Progenitor cell of endocrine pancreas (in vitro differentiated cells): ENCODE data around the gene LRRC36. TPM values are rescaled to one million over a fixed set of nuclear protein-coding genes. Genes with fewer than 3 reads are reported as not detected.

Experiments
- DNase-seq: peaks from one replicate; pipeline ENCODE4 v3.0.0; 2021; ENCODE audit warnings: low spot score; ENCODE audit not compliant: unreplicated experiment
- H3K27ac Mint-ChIP-seq: 2 replicates; pipeline ENCODE4 v1.8.0; 2021; ENCODE audit warnings: mild to moderate bottlenecking, moderate library complexity, mixed read lengths
- H3K27me3 Mint-ChIP-seq: 2 replicates; pipeline ENCODE4 v1.8.0; 2021; ENCODE audit warnings: mixed read lengths
- H3K36me3 Mint-ChIP-seq: 2 replicates; pipeline ENCODE4 v1.8.0; 2022; ENCODE audit warnings: mixed read lengths; ENCODE audit not compliant: insufficient read depth
- H3K4me1 Mint-ChIP-seq: 2 replicates; pipeline ENCODE4 v1.8.0; 2021; ENCODE audit warnings: low read depth, mixed read lengths
- H3K4me3 Mint-ChIP-seq: 2 replicates; pipeline ENCODE4 v1.8.0; 2021; ENCODE audit warnings: low read depth, mild to moderate bottlenecking, moderate library complexity, mixed read lengths
- H3K9me3 Mint-ChIP-seq: 2 replicates; pipeline ENCODE4 v1.8.0; 2021; ENCODE audit warnings: low read depth, mixed read lengths
- CTCF ChIP-seq: fragments of 200-600 bp; sonication (generic); IDR thresholded peaks from one replicate; pipeline ENCODE4 v1.5.0; 2021; ENCODE audit warnings: antibody characterized with exemption, mild to moderate bottlenecking; ENCODE audit not compliant: unreplicated experiment
- total RNA-seq: library from RNA; stranded (reverse); gene quantifications from 2 replicates; pipeline ENCODE4 v1.2.1, GENCODE V29; 2021

Gene LRRC36
- total RNA-seq, 1 donor from 2014 or later, result 1.6 TPM

- no peaks in the 10 kb centered on the region for H3K9me3 Mint-ChIP-seq
- TF ChIP-seq CTCF, result peak; percentile 77
- H3K4me3 Mint-ChIP-seq, result peak within 1 kb of the TSS; percentile 50
- no peaks in the 10 kb centered on the region for H3K36me3 Mint-ChIP-seq
- no peaks in the 10 kb centered on the region for H3K4me1 Mint-ChIP-seq
- DNase-seq, result peak; percentile 57
- no peak within 1 kb of the TSS for H3K27ac Mint-ChIP-seq
- peaks cover 22% of the 10 kb centered on the region for H3K27me3 Mint-ChIP-seq
Observed at GRCh38 chr16:67279296-67280089, 47.1 kb upstream of the LRRC36 start, which contains the start of gene PLEKHG4. Gene PLEKHG4, plus strand, starts transcription at chr16:67279532. Its CDS starts 513 bp downstream, at chr16:67280045.

DNA sequence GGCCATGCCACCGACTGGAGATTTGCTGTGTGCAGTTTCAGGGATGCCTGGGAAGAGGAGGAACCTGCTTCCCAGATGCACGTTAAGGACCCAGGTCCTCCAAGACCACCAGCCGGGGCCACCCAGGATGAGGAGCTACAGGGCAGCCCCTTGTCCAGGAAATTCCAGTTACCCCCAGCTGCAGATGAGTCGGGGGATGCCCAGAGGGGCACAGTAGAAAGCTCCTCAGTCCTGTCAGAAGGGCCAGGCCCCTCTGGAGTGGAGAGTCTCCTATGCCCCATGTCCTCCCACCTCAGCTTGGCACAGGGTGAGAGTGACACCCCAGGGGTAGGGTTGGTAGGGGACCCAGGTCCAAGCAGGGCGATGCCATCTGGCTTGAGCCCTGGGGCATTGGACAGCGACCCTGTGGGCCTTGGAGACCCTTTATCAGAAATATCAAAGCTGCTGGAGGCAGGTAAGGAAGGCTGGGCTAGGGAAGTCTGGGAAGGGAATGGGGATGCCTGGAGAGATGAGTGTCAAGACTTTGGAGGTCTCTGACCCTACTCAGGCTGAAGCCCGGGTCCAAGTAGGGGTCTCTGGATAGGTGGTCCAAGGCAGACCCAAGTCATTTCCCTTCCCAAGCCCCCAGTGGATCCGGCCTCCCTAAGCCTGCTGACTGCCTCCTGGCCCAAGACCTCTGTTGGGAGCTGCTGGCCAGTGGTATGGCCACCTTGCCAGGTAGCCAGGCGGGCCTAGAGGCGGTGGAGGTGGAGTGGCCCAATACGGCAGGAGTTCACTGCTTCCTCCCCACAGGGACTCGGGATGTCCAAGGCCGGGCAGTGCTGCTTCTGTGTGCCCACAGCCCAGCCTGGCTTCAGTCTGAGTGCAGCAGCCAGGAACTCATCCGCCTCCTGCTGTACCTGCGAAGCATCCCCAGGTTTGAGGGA lies 46.3 kb upstream of the LRRC36 start:
- no peaks in the 10 kb centered on the region for H3K9me3 Mint-ChIP-seq
- H3K4me3 Mint-ChIP-seq, result no peak overlapping the region
- no peak for DNase-seq
- H3K27ac Mint-ChIP-seq, result no peak overlapping the region
- H3K36me3 Mint-ChIP-seq, result no peaks in the 10 kb centered on the region
- no peaks in the 10 kb centered on the region for H3K4me1 Mint-ChIP-seq
- TF ChIP-seq CTCF, result no peak
- H3K27me3 Mint-ChIP-seq, result peaks cover 22% of the 10 kb centered on the region

DNA sequence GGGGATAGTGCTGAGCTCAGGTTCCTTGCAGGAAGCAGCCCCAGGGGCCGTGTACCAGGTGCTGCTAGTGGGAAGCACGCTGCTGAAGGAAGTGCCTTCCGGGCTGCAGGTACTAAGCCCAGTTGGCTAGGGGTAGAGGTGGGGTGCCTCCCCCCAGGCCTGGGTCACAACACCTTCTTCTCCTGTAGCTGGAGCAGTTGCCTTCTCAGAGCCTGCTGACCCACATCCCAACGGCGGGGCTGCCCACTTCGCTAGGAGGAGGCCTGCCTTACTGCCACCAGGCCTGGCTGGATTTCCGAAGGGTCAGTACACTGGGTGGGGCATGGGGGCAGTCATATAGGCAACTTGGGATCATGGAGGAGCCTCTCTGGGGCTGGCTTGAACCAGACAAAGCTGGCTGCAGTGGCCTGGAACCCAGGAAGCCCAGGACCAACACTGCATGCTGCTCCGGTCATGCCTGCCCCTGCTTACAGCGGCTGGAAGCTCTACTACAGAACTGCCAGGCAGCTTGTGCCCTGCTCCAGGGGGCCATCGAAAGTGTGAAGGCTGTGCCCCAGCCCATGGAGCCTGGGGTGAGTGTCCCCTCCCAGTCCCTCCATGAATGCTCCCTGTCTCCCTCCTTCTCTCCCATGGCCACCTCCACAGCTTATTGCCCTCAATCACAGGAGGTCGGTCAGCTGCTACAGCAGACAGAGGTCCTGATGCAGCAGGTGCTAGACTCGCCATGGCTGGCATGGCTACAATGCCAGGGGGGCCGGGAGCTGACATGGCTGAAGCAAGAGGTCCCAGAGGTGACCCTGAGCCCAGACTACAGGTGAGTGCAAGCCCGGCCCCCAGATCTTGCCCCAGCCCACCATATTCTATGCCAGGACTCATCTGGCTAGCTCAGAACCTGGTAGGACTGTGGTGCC lies 44.8 kb upstream of the LRRC36 start:
- no peak overlapping the region for H3K27ac Mint-ChIP-seq
- H3K36me3 Mint-ChIP-seq, result no peaks in the 10 kb centered on the region
- H3K27me3 Mint-ChIP-seq, result peaks cover 25% of the 10 kb centered on the region
- H3K4me3 Mint-ChIP-seq, result no peak overlapping the region
- no peak for DNase-seq
- TF ChIP-seq CTCF, result no peak
- H3K9me3 Mint-ChIP-seq, result no peaks in the 10 kb centered on the region
- H3K4me1 Mint-ChIP-seq, result no peaks in the 10 kb centered on the region

- no peak for DNase-seq
- peaks cover 25% of the 10 kb centered on the region for H3K27me3 Mint-ChIP-seq
- no peaks in the 10 kb centered on the region for H3K9me3 Mint-ChIP-seq
- no peaks in the 10 kb centered on the region for H3K36me3 Mint-ChIP-seq
- H3K27ac Mint-ChIP-seq, result no peak overlapping the region
- H3K4me1 Mint-ChIP-seq, result no peaks in the 10 kb centered on the region
- TF ChIP-seq CTCF, result no peak
- no peak overlapping the region for H3K4me3 Mint-ChIP-seq
Observed at GRCh38 chr16:67282447-67282805, 44.2 kb upstream of the LRRC36 start.
